GM21723 (cell line): Measurements from ENCODE around the gene E4F1.

Experiments
- ATAC-seq: cut with Tn5 transposase; IDR thresholded peaks from one replicate; pipeline ENCODE4 v1.9.1; 2021; ENCODE audit warnings: mild to moderate bottlenecking, moderate library complexity; ENCODE audit not compliant: unreplicated experiment

The E4F1 gene

GRCh38 chr16:2228161-2228824 lies 4.9 kb downstream of the E4F1 start:
- no peak for ATAC-seq

- ATAC-seq, result no peak
Measured at GRCh38 chr16:2229091-2229490, 5.7 kb downstream of the E4F1 start.

- ATAC-seq, result no peak
Measured at GRCh38 chr16:2229632-2230250, 6.3 kb downstream of the E4F1 start.

- ATAC-seq, result no peak
Measured at GRCh38 chr16:2230376-2230775, 7.0 kb downstream of the E4F1 start.

- ATAC-seq, result no peak
Measured at GRCh38 chr16:2231016-2231931, 7.9 kb downstream of the E4F1 start.

GRCh38 chr16:2232094-2232990 lies 9.0 kb downstream of the E4F1 start:
- no peak for ATAC-seq

GRCh38 chr16:2233046-2233775 lies 9.8 kb downstream of the E4F1 start:
- no peak for ATAC-seq

- ATAC-seq, result no peak
Measured at GRCh38 chr16:2233872-2234812, 10.8 kb downstream of the E4F1 start.

- no peak for ATAC-seq
Measured at GRCh38 chr16:2234813-2235170, 11.4 kb downstream of the E4F1 start.

- no peak for ATAC-seq
Measured at GRCh38 chr16:2235234-2235651, 11.9 kb downstream of the E4F1 start.

- no peak for ATAC-seq
Measured at GRCh38 chr16:2235695-2236336, 12.4 kb downstream of the E4F1 start.

GRCh38 chr16:2236337-2237101 lies 13.1 kb downstream of the E4F1 start, which contains the start of gene DNASE1L2:
DNASE1L2 (plus strand) TSS chr16:2236444; CDS start chr16:2236817, 373 bp downstream.
- ATAC-seq, result no peak

GRCh38 chr16:2237102-2237482 lies 13.7 kb downstream of the E4F1 start:
- no peak for ATAC-seq

GRCh38 chr16:2237493-2238149 lies 14.2 kb downstream of the E4F1 start:
- no peak for ATAC-seq

- no peak for ATAC-seq
Measured at GRCh38 chr16:2238150-2238837, 14.9 kb downstream of the E4F1 start.

- ATAC-seq, result no peak
Measured at GRCh38 chr16:2238838-2239675, 15.7 kb downstream of the E4F1 start.
